NT2/D1 (cell line): ENCODE results near the gene GUCA2A.
A peak's percentile ranks its signal among the peaks of the same experiment; 100 is the strongest.
"Not testable (repeated sequence)": the region's sequence is repeated elsewhere in the genome, so short reads cannot be mapped to it uniquely, and the experiment has no call there.

Experiments used
- DNase-seq: peaks from one replicate; pipeline ENCODE4 v3.0.0-alpha.2; 2011; ENCODE audit warnings: low read depth, low spot score
- H3K27me3 ChIP-seq: 2 replicates; pipeline ENCODE4 v1.6.0; 2011; ENCODE audit warnings: mild to moderate bottlenecking; ENCODE audit not compliant: insufficient read length, insufficient read depth
- H3K36me3 ChIP-seq: 2 replicates; pipeline ENCODE4 v1.6.1; 2011; ENCODE audit warnings: mild to moderate bottlenecking, low read length, mixed read lengths; ENCODE audit not compliant: insufficient read depth, insufficient read length
- H3K4me1 ChIP-seq: 2 replicates; pipeline ENCODE4 v1.5.1; 2011; ENCODE audit not compliant: insufficient read depth, insufficient read length
- H3K4me3 ChIP-seq: 2 replicates; pipeline ENCODE4 v1.5.1; 2011; ENCODE audit warnings: low read depth; ENCODE audit not compliant: insufficient read length
- H3K9ac ChIP-seq: 2 replicates; pipeline ENCODE4 v1.6.0; 2011; ENCODE audit warnings: low read depth; ENCODE audit not compliant: insufficient read length
- H3K9me3 ChIP-seq: 2 replicates; pipeline ENCODE4 v1.5.1; 2011; ENCODE audit warnings: mild to moderate bottlenecking, low read length; ENCODE audit not compliant: insufficient read depth
- SUZ12 ChIP-seq: IDR thresholded peaks from 2 replicates; pipeline ENCODE4 v1.6.1; 2011; ENCODE audit not compliant: insufficient read length, insufficient read depth; ENCODE audit errors: extremely low read depth
- YY1 ChIP-seq: IDR thresholded peaks from 2 replicates; pipeline ENCODE4 v1.6.1; 2011; ENCODE audit not compliant: insufficient read length, insufficient read depth
- ZNF274 ChIP-seq: IDR thresholded peaks from 2 replicates; pipeline ENCODE4 v1.6.1; 2011; ENCODE audit warnings: mild to moderate bottlenecking, low read depth, low read length

The GUCA2A gene, protein sequence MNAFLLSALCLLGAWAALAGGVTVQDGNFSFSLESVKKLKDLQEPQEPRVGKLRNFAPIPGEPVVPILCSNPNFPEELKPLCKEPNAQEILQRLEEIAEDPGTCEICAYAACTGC

DNA sequence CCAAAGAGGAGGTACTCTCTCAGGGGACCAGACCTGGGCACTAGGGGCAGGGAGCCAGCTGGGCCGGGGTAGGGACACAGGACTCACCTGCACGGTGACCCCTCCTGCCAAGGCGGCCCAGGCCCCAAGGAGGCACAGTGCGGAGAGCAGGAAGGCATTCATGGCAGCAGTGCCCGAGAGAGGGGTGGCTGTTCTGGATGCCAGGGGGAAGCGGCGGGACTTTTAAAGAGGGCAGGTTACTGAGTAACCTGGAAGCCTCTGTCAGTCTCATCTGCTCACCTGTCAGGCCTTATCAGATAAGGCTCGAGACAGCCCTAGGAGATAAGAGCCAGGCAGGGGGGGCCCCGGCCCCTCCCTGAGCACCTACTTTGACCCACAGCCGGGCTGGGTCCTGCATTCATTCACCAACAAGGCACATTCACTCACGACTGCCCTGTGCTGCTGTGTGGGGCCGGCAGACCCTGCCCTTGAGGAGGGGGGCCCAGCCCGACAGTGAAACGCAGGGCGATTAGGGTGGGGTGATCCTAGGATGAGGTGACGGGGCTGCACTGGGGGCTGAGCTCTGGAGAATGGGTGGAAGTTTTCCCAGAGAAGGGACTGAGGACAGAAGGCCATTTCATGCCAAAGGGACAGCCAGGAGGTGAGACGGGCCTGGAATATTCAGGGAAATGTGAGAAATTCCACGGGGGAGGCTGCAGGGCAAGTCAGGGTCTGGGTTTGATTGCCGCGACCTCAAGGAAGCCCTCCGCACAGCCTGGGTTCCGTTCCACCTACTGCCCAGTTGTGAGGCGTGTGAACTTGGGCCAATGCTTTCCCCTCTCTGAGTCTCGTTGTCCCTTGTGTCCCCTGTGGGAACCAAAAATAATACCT, at the start of gene GUCA2A:
Gene GUCA2A (minus strand): TSS at position 195 of the 870 bp plus-strand sequence. CDS start 33 bp downstream, at position 162.
- DNase-seq, result no peak
- Histone ChIP-seq H3K36me3 (no peaks in the 10 kb centered on the region), H3K4me3 (no peak within 1 kb of the TSS), H3K9ac (peak within 1 kb of the TSS; percentile 44), H3K4me1 (peaks cover 17% of the 10 kb centered on the region), H3K9me3 (0 out of 2 replicates have a peak, but pooled peaks cover 4% of the 10 kb centered on the region), H3K27me3 (no peaks in the 10 kb centered on the region)
- no peak for TF ChIP-seq SUZ12
- no peak for TF ChIP-seq ZNF274
- no peak for TF ChIP-seq YY1

GRCh38 chr1:42211224-42211623, 46.7 kb upstream of the GUCA2A start:
- no peak overlapping the region for H3K9ac ChIP-seq
- no peak for DNase-seq
- peaks cover 3% of the 10 kb centered on the region for H3K4me1 ChIP-seq
- H3K9me3 ChIP-seq, result no peaks in the 10 kb centered on the region
- peaks cover 13% of the 10 kb centered on the region for H3K36me3 ChIP-seq
- no peak overlapping the region for H3K4me3 ChIP-seq
- H3K27me3 ChIP-seq, result no peaks in the 10 kb centered on the region
- TF ChIP-seq SUZ12, result no peak
- TF ChIP-seq YY1, result no peak
- no peak for TF ChIP-seq ZNF274

DNA sequence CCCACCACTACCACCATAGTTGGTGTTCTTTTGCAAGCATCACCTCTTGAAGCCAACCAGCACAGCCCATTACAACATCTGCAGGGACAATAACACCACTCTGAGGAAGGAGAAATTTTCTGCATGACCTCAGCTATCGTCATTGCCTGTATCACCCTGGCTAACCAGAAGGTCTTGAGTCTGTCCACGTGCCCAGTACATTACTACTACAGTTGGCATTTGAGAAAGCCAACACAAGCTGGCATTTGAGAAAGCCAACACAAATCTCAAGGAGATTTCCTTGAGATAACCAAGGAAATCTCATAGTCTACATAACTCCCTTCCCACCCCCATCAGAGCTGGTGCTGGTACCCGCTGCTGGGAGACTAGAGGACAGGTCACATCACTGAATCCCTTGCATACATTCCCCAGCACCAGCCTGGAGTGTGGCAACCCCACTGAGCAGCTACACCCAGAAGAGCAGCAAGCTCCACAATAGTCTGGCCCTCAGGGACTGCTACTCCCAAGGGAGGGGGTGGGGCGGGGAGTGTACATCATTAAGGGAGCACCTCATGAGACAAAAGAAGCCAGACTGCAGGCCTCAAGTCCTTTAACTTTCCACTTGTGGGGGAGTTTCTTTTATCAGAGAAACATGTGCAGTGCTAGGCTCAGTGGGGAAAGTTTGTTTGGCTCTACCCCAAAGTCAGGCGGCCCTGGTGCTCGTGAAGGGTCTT, 46.0 kb upstream of the GUCA2A start:
- H3K36me3 ChIP-seq, result peaks cover 19% of the 10 kb centered on the region

DNA sequence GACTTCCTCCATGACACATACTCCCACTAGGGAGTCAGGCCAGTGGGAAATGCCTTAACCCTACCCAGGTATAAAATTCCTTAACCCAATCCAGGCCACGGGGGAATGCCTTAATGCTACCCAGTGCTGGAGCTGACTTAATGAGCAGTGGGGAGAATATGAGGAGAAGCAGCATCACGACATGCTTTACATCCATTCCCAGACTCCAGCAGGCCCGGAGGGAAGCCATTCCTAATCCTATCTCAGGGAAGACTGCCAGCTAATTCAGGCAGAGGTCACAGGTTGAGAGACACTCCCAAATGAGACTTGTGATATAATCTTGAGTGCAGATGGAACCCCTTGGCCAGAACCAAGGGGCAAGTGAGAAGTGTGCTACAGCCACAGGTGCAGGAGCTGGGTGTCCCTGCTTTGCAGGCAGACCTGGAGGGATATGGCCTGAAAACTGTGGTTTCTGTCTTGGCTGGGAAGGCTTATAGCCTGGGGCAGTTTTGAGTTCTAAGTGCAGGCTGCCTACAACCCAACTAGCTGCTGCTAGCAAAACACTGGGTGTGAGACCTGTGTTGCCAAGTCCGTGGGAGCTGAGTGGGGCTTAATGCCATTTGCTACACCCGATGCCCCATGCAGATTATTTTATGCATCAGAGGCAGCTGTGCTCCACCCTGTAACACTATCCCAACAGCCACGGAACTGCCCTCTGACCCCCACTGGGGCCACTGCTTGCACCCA, 45.1 kb upstream of the GUCA2A start:
- H3K9me3 ChIP-seq, result no peaks in the 10 kb centered on the region
- peaks cover 27% of the 10 kb centered on the region for H3K36me3 ChIP-seq
- H3K4me1 ChIP-seq, result peaks cover 3% of the 10 kb centered on the region
- TF ChIP-seq ZNF274, result no peak
- no peak for TF ChIP-seq YY1
- TF ChIP-seq SUZ12, result no peak
- DNase-seq, result no peak
- no peak overlapping the region for H3K9ac ChIP-seq
- no peak overlapping the region for H3K4me3 ChIP-seq
- H3K27me3 ChIP-seq, result no peaks in the 10 kb centered on the region

More for the DNA sequence above, 46.0 kb upstream of the GUCA2A start:
- no peak for TF ChIP-seq YY1
- no peak for TF ChIP-seq SUZ12
- TF ChIP-seq ZNF274, result no peak
- Histone ChIP-seq H3K27me3 (no peaks in the 10 kb centered on the region), H3K4me1 (peaks cover 3% of the 10 kb centered on the region), H3K4me3 (no peak overlapping the region), H3K9me3 (no peaks in the 10 kb centered on the region), H3K9ac (no peak overlapping the region)
- DNase-seq, result no peak

- H3K9ac ChIP-seq, DNase-seq, H3K4me3 ChIP-seq, H3K9me3 ChIP-seq, H3K27me3 ChIP-seq, H3K4me1 ChIP-seq: not testable (repeated sequence)
- H3K36me3 ChIP-seq, result peaks cover 29% of the 10 kb centered on the region
These were observed 42.4 kb upstream of the GUCA2A start for GRCh38 chr1:42206930-42207329.

- Histone ChIP-seq H3K27me3 (no peaks in the 10 kb centered on the region), H3K9me3 (no peaks in the 10 kb centered on the region), H3K4me1 (peaks cover 3% of the 10 kb centered on the region), H3K4me3 (no peak overlapping the region), H3K9ac (no peak overlapping the region), H3K36me3 (peaks cover 31% of the 10 kb centered on the region)
- no peak for TF ChIP-seq ZNF274
- no peak for TF ChIP-seq SUZ12
- TF ChIP-seq YY1, result no peak
- no peak for DNase-seq
These were observed 41.6 kb upstream of the GUCA2A start for GRCh38 chr1:42206164-42206563.
